Gastroesophageal sphincter (tissue), 3 donors: ENCODE measurements around the gene TRPM6.

Source experiments
- CTCF ChIP-seq, 4 experiments: fragments of 200-600 bp in 2 of 4; fragments of 450-650 bp in 2 of 4; sonication (generic) in 1 of 4; IDR thresholded peaks; one replicate each; pipeline ENCODE4 v1.5.1; 2017 to 2019; ENCODE audit warnings: antibody characterized with exemption in 4 of 4, mild to moderate bottlenecking in 2 of 4, moderate library complexity in 2 of 4
- POLR2A ChIP-seq, 2 donors: fragments of 450-650 bp; IDR thresholded peaks; one replicate each; pipeline ENCODE4 v1.6.1; 2017; ENCODE audit warnings: antibody characterized with exemption in 2 of 2, mild to moderate bottlenecking in 2 of 2, moderate library complexity in 1 of 2

GRCh38 chr9:74721696-74722660, 165.7 kb downstream of the TRPM6 start:
- no peak for TF ChIP-seq CTCF (IDR thresholded peaks at IDR 0.05)
- no peak for TF ChIP-seq POLR2A (IDR thresholded peaks at IDR 0.05)
